OCI-LY7 (cell line): ENCODE results near the gene B3GLCT. TPM values are rescaled to one million over a fixed set of nuclear protein-coding genes. Genes with fewer than 3 reads are reported as not detected.

Experiments
- BruUV-seq: library from RNA; stranded (reverse); fragments of 400-500 nt; replicated peaks from 2 replicates; lab custom pipeline; 2021; lab: Mats Ljungman, UMichigan
- CTCF ChIA-PET: fragments of 300-600 bp; sonication (Branson Sonifier 250); formaldehyde crosslinking; loops from one replicate; lab custom pipeline; 2022; ENCODE audit warnings: antibody characterized with exemption; ENCODE audit not compliant: unreplicated experiment; lab: Charles Lee
- POLR2A ChIA-PET: fragments of 300-600 bp; sonication (Branson Sonifier 250); formaldehyde crosslinking; loops from one replicate; lab custom pipeline; 2022; ENCODE audit warnings: antibody characterized with exemption; lab: Charles Lee
- DNase-seq: peaks from one replicate; pipeline ENCODE4 v3.0.0-alpha.2; 2015; ENCODE audit warnings: low spot score
- H2AFZ ChIP-seq: fragments of 200-600 bp; sonication (generic), shearing (Covaris generic); 2 replicates; pipeline ENCODE4 v1.6.1; 2014; ENCODE audit warnings: mild to moderate bottlenecking, antibody characterized with exemption, low read length, moderate library complexity
- H3K27ac ChIP-seq: fragments of 200-600 bp; sonication (generic); 2 replicates; pipeline ENCODE4 v1.5.1; 2014; ENCODE audit warnings: mixed run types, low read depth, mild to moderate bottlenecking, moderate library complexity, low read length, inconsistent platforms; ENCODE audit not compliant: poor library complexity, severe bottlenecking
- H3K36me3 ChIP-seq: fragments of 200-600 bp; sonication (generic); 2 replicates; pipeline ENCODE4 v1.6.1; 2014; ENCODE audit warnings: mild to moderate bottlenecking, antibody characterized with exemption, low read length, moderate library complexity, mixed read lengths; ENCODE audit not compliant: insufficient read depth
- H3K4me1 ChIP-seq: fragments of 200-600 bp; sonication (generic); 2 replicates; pipeline ENCODE4 v1.5.1; 2014; ENCODE audit warnings: mild to moderate bottlenecking, low read length; ENCODE audit not compliant: insufficient read depth, poor library complexity, severe bottlenecking
- H3K4me2 ChIP-seq: fragments of 200-600 bp; sonication (generic); 2 replicates; pipeline ENCODE4 v1.6.1; 2014; ENCODE audit warnings: mild to moderate bottlenecking, low read length
- H3K4me3 ChIP-seq: fragments of 200-600 bp; sonication (generic); 2 replicates; pipeline ENCODE4 v1.5.1; 2014; ENCODE audit warnings: mild to moderate bottlenecking, low read depth, low read length; ENCODE audit not compliant: poor library complexity, severe bottlenecking
- H3K79me2 ChIP-seq: fragments of 200-600 bp; sonication (generic); 2 replicates; pipeline ENCODE4 v1.6.1; 2016; ENCODE audit warnings: low read depth, mild to moderate bottlenecking, low read length, moderate library complexity, mixed read lengths; ENCODE audit not compliant: insufficient read depth
- H3K9me2 ChIP-seq: fragments of 200-600 bp; sonication (generic); 2 replicates; pipeline ENCODE4 v1.6.1; 2016; ENCODE audit warnings: mild to moderate bottlenecking, low read length, mixed read lengths; ENCODE audit not compliant: insufficient read depth
- H3K9me3 ChIP-seq: fragments of 200-600 bp; sonication (generic); 2 replicates; pipeline ENCODE4 v1.6.1; 2014; ENCODE audit warnings: mild to moderate bottlenecking, mixed run types, low read length, mixed read lengths
- H4K20me1 ChIP-seq: fragments of 200-600 bp; sonication (generic); 2 replicates; pipeline ENCODE4 v1.6.1; 2014; ENCODE audit warnings: mild to moderate bottlenecking, antibody characterized with exemption, low read length, moderate library complexity, mixed read lengths; ENCODE audit not compliant: insufficient read depth
- CTCF ChIP-seq: fragments of 200-600 bp; sonication (generic); conservative IDR thresholded peaks from 2 replicates; pipeline ENCODE4 v1.5.1; 2014; ENCODE audit warnings: mild to moderate bottlenecking, antibody characterized with exemption, low read length, moderate library complexity, mixed read lengths
- EZH2phosphoT487 ChIP-seq: fragments of 200-600 bp; sonication (generic); IDR thresholded peaks from 2 replicates; pipeline ENCODE4 v1.6.1; 2018; ENCODE audit warnings: low read depth, borderline replicate concordance, mild to moderate bottlenecking, mixed run types, antibody characterized with exemption, low read length, moderate library complexity, mixed read lengths
- intact Hi-C: fragments of 100-400 bp; cut with micrococcal nuclease; formaldehyde crosslinking; loops from one replicate; pipeline ENCODE4 v1.10.0; 2022; ENCODE audit not compliant: unreplicated experiment
- total RNA-seq, 2 experiments: library from RNA; depleted of rRNA in 1 of 2; stranded (reverse); fragments of >200 nt in 1 of 2; shearing (Covaris generic) in 1 of 2; gene quantifications; 2 replicates each; pipeline ENCODE4 v1.2.3, GENCODE V29; 2014 to 2022

The B3GLCT gene
- total RNA-seq, 2 experiments from 2014 or later = 3.7 to 4.3 TPM

DNA sequence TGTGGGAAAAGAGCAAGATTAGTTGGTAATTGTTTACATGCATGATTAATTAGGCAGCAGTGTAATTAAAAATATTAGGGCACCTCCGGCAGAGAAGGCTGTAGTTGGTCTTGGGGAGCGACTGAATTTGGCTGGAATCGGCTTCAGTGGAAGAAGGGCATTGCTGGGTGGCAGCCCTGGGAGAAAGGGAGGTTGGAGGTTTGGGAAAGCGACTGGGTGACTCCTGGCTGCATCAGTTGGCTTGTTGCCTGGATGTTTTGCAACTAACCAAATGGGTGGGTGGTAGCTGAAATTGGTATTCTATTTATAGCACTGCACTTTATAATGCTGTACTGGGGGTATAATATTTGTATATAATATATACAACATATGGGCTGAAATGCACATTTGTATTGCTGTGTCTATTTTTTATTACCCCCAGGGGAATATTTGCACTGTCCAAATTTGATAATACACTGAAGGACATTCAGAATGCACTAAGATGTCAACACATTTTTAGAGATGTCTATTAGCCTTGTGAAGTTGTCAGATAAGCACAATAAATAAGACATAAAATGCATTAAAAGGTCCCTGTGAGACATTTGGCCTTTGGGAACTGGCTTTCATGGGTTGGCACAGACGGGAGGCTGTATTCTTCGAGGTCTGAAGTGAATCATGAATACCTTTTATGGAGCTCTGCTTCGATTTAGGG lies 1.7 kb downstream of the B3GLCT start:
- no peaks in the 10 kb centered on the region for H3K36me3 ChIP-seq
- ChIA-PET CTCF (interaction anchor here (1.0 to 1.5 kb wide), 2 partner anchors 12 to 35 kb away, joined by 3 to 6 read pairs; no protein-coding TSS in a partner anchor), POLR2A (interaction anchor here (1.0 to 1.3 kb wide), 3 partner anchors 10 to 15 kb away, joined by 4 to 5 read pairs (median 4); no protein-coding TSS in a partner anchor)
- no peak for DNase-seq
- H2AFZ ChIP-seq = peak overlapping the region; percentile 88; the same call in 1 of the 2 replicates
- no peaks in the 10 kb centered on the region for H3K9me3 ChIP-seq
- H3K4me2 ChIP-seq = peak overlapping the region; percentile 87
- peaks cover 16% of the 10 kb centered on the region for H3K4me1 ChIP-seq
- intact Hi-C loops = loop anchor here (5.0 kb wide), 1 partner anchor 541 kb away; no protein-coding TSS in a partner anchor
- H3K79me2 ChIP-seq = no peaks in the 10 kb centered on the region
- no TSS peak for BruUV-seq
- H3K4me3 ChIP-seq = peak overlapping the region; percentile 89
- H4K20me1 ChIP-seq = no peaks in the 10 kb centered on the region
- no peaks in the 10 kb centered on the region for H3K9me2 ChIP-seq
- no peak overlapping the region for H3K27ac ChIP-seq
- TF ChIP-seq CTCF (no peak), EZH2phosphoT487 (no peak)

DNA sequence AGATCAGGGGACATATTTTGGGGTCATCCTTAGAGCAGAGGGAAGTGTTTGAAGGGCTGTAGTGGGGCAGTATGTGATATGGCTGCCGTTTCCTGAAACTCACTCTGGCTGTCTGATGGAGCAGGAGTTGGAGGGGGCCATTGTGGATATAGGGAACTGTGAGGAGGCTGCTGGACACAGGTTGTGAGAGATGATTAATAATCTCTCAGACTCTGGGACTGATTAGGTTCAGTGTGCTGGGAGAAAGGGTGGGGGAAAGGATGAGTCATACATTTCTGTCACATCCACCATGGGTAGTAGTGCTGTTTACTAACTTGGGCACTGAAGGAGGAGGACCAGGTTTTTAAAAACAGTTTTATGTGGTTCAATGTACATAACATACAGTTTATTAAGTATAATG lies 4.8 kb downstream of the B3GLCT start:
- no peak overlapping the region for H3K27ac ChIP-seq
- H4K20me1 ChIP-seq = no peaks in the 10 kb centered on the region
- peaks cover 13% of the 10 kb centered on the region for H3K4me1 ChIP-seq
- CTCF ChIA-PET = no interaction called here
- no peak for DNase-seq
- H3K36me3 ChIP-seq = no peaks in the 10 kb centered on the region
- no peak overlapping the region for H2AFZ ChIP-seq
- intact Hi-C loops = loop anchor here (5.0 kb wide), 1 partner anchor 538 kb away; no protein-coding TSS in a partner anchor
- H3K79me2 ChIP-seq = no peaks in the 10 kb centered on the region
- H3K9me2 ChIP-seq = no peaks in the 10 kb centered on the region
- POLR2A ChIA-PET = no interaction called here
- TF ChIP-seq CTCF (no peak), EZH2phosphoT487 (no peak)
- H3K4me2 ChIP-seq = no peak overlapping the region
- no TSS peak for BruUV-seq
- H3K4me3 ChIP-seq = no peak overlapping the region
- H3K9me3 ChIP-seq = no peaks in the 10 kb centered on the region
